WI38 (cell line): Measurements from ENCODE around the gene OSBP2.

Experiments used
- H3K4me3 ChIP-seq: 2 replicates; pipeline ENCODE4 v1.5.1; 2011; ENCODE audit warnings: low read depth, mild to moderate bottlenecking, control low read depth, low read length
- TF ChIP-seq, protein P1 (sequence below): IDR thresholded peaks from 2 replicates; pipeline ENCODE4 v1.5.1; 2012; ENCODE audit warnings: low read depth, mild to moderate bottlenecking, control low read depth, low read length

The OSBP2 gene

GRCh38 chr22:30880181-30880601 is 185.5 kb downstream of the OSBP2 start:
- TF ChIP-seq, protein P1, sequence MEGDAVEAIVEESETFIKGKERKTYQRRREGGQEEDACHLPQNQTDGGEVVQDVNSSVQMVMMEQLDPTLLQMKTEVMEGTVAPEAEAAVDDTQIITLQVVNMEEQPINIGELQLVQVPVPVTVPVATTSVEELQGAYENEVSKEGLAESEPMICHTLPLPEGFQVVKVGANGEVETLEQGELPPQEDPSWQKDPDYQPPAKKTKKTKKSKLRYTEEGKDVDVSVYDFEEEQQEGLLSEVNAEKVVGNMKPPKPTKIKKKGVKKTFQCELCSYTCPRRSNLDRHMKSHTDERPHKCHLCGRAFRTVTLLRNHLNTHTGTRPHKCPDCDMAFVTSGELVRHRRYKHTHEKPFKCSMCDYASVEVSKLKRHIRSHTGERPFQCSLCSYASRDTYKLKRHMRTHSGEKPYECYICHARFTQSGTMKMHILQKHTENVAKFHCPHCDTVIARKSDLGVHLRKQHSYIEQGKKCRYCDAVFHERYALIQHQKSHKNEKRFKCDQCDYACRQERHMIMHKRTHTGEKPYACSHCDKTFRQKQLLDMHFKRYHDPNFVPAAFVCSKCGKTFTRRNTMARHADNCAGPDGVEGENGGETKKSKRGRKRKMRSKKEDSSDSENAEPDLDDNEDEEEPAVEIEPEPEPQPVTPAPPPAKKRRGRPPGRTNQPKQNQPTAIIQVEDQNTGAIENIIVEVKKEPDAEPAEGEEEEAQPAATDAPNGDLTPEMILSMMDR = no peak

DNA sequence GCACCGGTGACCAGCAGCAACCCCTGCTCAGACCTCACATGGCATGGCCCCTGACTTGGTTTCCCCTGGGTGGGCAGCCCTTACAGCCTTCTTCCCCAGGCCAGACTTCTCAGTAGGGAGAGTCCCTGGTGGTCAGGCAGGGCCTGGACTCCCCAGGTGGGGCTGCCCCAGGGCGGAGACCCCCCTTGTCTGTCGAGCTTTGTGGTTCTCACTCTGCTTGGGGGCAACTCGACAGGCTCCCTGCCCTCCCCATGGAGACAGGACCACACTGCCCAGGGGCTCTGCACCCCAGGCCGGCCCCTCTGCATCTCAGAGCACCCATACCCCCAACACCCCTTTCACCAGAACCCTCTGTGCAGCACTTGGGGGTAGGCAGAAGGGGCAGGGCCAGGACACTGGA is 186.2 kb downstream of the OSBP2 start:
- TF ChIP-seq, protein P1 = no peak
- no peak overlapping the region for H3K4me3 ChIP-seq

More at GRCh38 chr22:30880181-30880601, 185.5 kb downstream of the OSBP2 start:
- no peak overlapping the region for H3K4me3 ChIP-seq

DNA sequence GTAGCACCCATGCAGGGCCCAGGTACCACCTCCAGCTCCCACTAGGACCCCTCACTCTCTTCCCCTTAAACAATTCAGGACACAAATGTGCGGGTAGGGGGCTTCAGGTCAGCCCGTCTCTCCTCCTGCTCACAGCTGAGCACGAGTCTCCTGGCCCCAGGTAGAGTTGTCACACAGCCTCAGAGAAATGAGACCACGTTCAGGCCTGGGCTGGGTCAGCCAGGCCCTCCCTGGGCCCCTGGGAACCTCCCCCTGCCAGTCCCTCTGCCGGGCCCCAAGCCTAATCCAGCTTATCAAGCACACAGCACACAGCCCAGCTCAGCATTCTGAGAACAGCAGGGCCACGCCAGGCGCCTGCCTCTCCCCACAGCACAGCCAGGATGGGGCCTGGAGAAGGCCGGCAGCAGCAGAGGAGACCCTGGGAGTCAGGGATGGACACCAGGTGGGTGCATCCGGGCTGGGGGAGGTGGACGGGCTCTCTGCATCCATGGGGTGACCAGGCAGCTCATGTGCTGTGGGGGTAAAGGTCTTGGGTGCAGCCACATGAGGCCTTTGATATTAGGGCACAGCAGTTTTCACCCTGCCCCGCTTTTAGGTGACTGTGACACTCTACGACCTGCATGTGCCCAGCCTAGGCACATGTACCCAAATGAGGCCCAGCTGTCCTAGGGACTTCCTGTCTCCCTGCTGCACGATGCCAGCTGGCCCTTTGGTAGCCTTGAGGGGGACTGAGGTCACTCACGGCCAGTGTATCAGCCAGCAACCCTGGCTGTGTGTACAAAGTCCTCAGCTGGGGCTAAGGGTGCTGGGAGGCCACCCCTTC is 186.9 kb downstream of the OSBP2 start:
- TF ChIP-seq, protein P1 = no peak
- H3K4me3 ChIP-seq = no peak overlapping the region

- TF ChIP-seq, protein P1 = no peak
- H3K4me3 ChIP-seq = no peak overlapping the region
Measured at GRCh38 chr22:30882184-30882717, 187.6 kb downstream of the OSBP2 start.

GRCh38 chr22:30882974-30883533 is 188.4 kb downstream of the OSBP2 start:
- TF ChIP-seq, protein P1 = no peak
- no peak overlapping the region for H3K4me3 ChIP-seq

- H3K4me3 ChIP-seq = no peak overlapping the region
- TF ChIP-seq, protein P1 = no peak
Measured at GRCh38 chr22:30883586-30884145, 189.0 kb downstream of the OSBP2 start.
